Eye (tissue), 1 donor: ENCODE data around the gene PTPRN2.

ENCODE experiments used
- DNase-seq: peaks from one replicate; pipeline ENCODE4 v3.0.0-alpha.2; 2015

Gene PTPRN2

DNA sequence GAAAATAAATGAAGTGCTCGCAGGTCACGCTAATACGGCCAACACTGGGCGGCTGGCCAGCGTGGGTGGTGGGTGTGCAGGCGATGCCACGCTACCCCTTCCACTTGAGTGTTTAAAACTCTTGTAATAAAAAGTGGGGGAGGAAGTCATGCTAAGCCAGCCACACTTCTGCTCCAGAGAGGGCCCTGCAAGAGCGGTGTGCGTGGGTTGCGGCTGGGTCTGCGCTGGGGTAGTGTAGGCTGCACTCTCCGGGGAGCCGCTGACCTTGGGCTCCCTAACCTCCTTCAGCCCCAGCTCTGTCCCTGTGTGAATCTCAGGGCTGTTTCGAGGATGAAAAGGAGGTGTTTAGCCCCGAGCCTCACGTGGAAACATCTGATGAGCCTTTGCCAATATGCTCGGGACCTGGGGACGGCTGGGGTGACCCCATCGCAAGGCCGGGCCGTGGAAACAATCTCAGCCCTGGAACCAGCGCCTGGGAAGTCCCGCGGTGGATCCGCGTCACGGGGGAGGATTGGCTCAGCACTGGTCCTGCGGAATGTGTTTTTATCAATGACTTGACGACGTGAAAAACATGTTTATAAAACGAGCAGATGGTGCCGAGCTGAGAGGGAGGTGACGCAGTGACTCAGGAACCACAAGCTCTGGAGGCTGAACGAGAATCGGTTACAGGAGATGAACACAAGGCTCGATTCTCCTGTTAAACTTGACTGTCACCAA, 972.4 kb downstream of the PTPRN2 start:
- no peak for DNase-seq

DNA sequence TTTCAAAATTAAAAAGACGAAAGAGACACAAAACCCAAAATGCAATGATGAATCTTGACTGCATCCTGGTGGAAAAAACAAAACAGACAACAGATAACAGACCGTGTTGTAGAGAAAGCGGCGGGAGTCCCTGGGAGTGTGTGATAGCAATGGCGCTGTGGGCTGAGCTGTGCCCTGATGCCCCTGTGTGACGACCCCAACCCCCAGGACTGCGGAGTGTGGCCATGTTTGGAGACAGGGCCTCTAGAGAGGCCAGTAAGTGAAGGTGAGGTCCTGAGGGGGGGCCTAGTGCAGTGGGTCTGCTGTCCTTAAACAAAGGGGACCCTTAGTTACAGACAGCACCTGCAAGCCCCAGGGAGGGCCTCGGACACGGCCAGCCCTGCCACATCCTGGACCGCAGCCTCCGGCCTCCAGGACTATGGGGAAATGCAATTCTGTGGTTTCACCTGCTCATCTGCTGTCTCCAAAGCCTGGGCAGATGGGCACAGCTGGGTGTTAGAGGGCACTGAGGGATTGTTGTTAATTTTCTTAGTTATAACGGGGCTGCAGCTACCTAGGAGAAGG, 973.1 kb downstream of the PTPRN2 start:
- DNase-seq, result no peak

DNA sequence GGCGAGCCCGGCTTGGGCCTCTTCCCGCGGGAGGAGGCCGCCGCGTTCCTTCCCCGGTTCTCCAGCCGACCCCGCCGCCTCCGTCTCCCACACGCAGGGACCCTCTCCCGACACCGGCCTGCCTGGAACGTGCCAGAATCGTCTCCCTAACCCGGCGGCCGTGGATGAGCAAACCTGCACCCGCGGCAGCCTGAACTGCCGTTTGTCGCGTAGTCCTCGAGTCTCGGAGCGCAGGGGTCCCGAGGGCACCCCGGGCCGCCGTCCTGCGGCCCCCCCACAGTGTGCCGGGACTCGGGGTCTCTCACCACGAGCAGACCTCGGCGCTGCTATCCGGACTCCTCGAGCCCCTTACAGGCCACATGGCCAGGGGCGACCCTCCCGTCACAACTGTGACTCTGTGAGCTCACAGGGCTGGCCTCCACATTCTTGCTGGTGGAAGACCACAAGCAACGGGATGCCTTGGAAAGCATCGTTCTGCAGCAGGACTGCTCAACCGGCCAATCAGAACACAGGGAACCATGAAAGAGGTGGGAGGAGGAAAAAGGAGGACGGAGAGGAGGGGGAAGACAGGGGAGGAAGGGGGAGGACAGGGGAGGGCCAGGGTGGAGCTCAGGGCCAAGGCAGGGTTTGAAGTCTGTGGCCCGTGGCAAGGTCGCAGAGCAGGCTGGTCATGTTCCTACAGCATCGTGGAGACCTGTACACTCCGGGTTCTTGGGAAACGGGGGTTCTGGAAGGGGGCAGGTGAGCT, 973.9 kb downstream of the PTPRN2 start:
- peak; percentile 76 for DNase-seq

DNA sequence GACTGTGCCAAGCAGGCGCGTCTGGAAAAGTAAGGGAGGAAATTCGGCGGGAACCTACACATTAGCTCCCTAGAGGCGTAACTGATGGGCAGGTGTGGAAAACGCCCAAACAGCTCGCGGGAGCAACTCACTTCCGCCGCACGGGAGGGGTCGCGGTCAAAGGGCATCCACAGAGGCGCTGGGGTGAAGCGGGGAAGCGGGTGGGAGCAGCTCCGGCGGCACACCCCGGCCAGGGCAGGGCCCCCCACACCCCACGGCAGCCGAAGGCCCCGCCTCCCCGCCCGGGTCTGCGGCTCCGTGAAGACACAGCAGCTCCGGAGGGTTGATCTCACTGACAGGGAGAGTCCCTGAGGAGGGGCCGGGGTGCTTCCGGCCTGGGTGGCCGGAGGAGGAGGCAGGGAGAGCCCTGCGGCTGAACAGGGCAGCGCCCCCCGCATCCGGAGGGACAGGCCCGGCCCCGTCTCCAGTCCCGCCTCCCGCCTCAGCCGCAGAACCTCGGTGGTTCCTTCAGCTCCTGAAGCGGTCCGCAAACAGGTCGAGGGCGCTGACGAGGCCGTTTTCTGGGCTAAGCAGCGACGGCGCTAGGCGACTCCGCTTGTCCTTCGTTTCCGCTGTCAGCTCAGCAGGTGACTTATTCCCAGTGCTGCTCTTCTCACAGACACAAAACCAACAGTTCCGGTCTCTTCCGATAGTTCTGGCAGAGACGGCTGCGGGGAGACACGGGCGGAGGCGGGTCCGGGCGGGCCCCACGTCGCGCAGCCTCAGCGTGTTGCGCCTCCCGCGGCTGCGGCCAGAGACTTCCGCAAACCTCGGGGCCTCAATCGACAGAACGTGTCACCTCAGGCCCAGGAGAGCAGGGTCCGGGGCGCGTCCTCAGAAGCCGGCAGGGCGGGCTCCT, 974.7 kb downstream of the PTPRN2 start:
- peak; percentile 69 for DNase-seq

DNA sequence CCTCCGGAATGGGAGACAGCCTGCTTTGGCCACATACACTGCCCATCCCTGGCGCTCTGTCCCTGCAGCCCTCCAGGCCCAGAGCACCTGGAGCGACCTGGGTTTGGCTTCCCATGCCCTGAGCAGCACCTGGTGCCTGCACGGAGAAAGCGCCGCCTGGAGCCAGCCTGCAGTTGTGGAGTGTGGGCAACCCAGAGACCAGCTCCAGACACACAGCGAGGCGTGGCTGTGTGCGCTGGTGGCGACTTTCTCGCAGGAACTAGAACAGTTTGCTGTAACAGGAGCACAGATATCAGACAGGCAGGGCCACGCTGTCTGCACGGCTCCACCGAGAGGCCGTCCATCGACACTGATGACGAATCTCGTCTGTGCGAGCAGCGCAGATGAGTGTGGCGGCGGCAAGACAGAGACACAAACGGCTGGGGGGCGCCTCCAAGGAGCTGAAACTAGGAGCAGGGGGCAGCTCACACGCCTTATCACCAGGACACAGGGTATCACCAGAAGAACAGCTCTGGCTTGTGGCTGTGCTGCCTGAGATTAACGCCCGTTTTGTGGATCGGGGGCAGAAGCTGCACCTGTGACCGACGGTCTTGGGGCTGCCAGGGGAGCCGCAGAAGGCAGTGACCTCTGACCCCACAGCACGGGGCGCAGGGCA, 975.5 kb downstream of the PTPRN2 start:
- DNase-seq, result no peak

DNA sequence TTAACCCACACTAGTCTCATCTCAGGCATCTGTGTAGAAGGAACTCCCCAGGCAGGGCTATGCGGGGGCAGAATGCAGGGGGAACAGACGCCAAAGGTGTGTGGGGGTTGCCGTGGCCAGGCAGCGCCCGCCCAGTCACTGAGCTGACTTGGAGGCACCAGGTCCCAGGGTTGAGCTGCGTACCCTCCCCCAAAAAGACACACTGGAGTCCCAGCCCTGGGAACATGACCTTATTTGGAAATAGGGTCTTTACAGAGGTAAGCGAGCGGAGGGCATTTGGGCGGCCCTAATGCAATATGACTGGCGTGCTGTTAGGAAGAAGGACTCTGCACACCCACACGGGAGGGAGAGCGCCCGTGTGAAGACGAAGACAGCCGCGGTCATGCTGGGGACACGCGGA, 976.3 kb downstream of the PTPRN2 start:
- no peak for DNase-seq

DNA sequence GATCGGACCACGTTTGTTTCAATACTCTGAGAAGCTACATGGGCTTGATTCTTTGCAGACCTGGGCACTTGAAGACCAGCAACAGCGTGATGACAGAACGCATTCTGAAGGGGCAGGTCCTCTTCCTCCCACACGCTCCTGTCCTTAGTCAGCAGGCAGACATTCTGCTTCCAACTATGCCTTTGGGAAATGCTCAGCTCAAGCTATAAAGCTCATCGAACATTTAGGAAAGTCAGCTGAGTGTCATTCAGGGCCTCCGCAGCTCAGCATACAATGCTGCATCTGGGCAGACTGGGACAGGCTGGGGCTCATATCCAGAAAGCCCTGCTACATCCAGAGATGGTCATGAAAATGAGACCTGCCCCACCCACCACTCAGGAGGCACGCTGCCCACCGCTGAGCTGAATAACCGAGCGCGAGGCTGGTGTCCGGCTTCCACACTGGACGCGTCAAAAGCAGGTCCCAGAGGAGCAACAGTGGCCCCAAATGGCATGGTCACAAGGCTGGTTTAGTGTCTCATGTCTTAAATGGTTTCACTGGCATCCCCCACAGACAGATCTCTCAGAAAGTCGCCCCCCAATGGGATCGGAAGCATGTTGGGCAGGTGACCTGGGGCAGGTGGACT, 976.8 kb downstream of the PTPRN2 start:
- DNase-seq, result no peak

DNA sequence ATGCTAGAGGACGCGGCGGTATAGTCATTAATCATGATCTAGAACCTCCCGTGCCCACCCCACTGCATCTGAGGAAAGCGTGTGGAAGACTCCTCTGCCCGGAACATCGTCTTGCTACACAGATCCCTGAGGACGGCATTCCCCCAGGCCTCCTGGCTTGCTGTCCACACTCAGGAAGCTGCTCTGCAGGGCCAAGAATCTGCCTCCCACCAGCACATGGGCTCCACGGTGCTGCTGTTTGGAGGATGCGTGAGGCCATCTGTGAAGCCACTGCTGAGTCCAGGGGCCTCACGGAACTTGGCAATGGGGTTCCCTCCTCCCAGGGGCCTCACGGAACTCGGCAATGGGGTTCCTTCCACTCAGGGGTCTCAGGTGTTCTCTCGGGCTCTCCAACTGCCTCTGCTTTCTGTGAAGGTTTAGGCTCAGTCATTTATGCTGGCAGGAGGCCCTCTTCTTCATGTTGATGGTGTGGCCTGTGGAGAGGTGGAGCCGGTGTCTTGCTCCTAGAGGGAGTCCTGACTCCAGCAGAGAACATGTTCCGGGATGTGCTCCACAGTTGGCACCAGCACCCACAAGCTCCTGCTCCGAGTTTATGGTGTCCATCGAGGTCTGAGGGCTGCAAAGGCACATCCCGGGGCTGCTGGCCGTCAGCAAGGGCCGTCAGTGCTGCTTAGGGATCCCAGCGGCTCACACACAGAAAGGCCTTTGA, 977.5 kb downstream of the PTPRN2 start:
- no peak for DNase-seq

DNA sequence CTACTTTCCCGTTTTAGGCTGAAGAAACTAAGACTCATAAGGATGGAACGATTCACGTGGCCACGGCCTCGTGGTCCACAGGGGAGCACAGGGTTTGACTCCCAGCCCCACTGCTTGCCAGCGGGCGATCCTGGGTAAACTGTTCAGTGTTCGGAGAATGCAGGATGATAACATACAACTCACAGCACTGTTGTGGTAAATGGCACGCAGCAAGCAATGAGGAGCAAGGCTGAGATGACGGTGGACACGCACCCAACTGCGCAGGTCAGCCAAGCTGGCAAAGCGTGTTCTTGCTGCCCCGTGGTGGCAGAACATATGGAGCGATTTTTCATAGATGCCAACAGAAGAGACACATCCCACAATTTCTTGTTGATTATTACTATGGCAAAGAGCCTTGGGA, 978.1 kb downstream of the PTPRN2 start:
- DNase-seq, result no peak

DNA sequence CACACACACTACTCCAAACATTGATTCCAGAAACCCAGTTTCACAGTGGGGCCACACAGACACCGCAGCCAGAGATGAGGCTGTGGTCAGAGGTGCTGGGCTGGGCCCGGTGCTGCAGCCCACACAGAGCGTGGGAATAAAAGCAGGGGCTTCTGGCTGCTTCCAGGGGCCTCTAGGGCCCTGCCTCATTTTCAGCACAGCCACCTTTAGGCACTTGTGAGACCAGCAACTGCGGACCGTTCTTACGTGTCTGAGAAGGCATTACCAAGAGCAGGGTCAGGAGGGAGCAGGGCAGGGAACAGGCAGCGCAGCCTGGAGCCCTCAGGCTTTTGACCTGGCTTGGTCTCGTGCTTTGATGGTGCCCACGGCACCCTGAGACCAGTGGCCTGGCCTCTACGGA, 980.4 kb downstream of the PTPRN2 start:
- no peak for DNase-seq

DNA sequence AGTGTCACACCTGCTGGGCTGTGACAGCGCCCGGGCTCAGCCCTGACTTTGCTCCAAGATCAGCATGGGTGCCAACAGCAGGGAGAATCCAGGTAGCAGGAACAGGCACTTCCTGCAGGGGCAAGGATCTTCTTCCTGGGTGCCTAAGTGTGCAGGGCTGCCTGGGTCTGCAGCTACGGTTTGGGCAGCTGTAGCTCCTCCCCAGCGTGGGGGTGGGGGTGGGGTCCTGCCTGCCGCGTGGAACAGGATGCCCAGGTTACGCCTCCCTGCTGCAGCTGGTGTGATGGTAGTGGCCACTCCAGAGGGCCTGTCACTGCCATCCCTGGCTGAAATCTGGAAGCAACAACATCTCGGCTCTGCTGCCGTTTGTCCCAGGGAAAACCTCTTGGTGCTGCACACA, 981.5 kb downstream of the PTPRN2 start:
- DNase-seq, result no peak

DNA sequence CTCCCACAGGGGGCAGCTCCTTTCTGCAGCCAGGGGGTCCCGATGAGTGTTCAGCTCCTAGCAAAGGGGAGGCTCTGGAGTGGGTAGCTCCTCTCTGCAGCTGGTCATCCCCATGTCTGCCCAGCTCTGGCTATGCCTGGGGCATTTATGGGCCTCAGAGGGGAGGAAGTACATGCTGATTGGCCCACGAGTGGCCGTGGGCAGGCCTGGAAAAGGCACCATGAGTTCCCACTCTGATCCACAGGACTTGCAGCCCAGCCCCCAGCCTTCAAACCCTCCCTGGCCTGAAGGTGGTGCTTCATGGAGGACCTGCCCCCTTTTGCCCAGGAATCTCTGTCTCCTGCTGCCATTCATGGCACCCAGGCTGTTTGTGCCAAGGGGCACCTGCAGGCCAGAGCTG, 982.0 kb downstream of the PTPRN2 start:
- DNase-seq, result no peak

DNA sequence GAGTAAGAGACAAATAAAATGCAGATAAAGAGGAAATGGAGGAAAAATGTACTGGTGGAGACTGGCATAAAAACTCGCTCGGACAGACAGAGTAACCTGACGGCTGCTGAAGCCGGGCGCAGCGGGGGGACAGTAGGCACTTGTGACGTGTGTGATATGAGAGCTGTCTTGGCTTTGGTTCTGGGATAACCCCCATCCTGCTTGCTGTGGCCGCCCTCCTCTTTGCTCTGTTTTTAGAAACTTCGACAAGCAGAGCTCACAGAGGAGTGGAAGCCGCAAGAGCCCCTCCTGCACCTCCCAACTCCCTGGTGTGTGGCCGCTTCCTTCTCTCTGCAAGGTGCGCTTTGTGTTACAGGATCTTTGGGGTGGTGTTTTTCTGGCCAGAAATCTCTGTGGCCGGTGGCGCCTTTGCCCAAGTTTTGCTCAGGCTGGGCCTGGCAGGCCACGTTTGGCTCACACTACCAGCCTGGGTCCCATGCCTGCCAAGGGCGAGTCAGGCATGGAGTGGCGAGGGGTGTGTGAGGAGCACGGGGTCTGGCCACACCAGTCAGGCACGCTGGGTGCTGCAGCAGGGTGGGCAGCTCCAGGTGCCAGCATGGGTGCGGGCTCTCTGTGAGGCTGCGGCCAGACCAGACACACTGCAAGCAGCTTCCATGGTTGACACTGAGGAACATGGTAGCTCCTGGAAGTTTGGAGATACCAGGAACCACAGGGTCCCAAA, 982.8 kb downstream of the PTPRN2 start:
- DNase-seq, result no peak

DNA sequence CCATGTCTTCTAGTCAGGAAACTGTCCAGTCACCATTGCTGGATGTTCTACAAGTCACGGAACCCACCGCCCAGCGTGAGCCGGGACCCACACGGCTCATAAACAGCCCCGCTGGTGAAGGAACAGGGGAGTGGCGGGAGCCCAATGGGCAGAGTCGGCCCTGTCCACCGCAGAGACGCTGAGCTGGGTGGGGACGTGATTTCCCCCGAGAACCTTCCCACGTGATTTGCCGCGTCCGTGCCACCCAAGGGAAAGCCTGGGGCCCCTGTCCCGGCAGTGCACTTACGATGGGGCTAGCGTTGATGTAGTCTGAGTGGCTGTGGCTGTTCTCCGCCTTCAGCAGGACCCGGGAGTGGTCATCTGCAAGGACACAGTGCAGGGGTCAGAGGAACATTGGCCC, 983.9 kb downstream of the PTPRN2 start:
- no peak for DNase-seq

DNA sequence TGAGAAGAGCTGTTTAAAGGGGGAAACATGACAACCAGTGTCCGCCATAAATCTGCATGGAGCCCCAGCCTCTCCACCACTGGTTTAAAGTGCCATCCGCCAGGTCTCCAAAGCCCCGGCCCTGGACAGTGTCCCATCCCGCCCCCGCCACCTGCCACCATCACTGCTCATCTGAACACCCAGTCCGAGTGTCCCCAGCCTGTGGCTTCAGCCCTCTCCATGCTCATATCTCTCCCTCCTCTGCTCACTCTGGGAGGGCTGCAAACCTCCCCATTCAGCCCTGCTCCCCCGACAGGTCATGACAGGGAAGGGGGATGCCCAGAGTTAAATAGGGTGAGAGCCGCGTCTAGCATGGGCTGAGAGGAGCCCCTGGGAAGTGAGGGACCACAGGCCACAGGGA, 984.6 kb downstream of the PTPRN2 start:
- DNase-seq, result no peak

DNA sequence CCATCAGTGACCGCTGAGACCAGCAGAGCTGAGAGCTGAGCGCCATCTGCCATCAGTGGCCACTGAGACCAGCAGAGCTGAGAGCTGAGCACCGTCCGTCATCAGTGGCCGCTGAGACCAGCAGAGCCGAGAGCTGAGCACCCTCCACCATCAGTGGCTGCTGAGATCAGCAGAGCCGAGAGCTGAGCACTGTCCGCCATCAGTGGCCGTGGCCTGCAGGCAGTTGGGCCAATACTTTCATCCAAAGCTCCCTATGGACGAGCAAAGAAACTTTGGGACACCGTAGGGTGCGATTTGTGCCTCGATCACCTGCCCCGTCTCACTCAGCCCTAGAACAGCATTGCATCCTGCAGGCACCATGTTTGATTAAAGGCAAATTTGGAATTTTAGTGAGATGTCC, 985.0 kb downstream of the PTPRN2 start:
- DNase-seq, result no peak

DNA sequence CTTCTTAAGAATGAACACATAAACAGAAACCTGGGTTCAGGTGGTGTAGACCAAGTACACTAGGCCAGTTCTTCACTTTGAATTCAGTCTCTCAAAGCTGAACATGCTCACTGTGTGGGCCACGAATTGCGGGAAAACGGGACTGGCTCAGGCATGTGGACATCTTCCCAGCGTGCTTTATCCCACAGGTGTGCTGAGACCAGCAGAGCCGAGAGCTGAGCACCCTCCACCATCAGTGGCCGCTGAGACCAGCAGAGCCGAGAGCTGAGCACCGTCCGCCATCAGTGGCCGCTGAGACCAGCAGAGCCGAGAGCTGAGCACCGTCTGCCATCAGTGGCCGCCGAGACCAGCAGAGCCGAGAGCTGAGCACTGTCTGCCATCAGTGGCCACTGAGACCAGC, 985.5 kb downstream of the PTPRN2 start:
- no peak for DNase-seq

DNA sequence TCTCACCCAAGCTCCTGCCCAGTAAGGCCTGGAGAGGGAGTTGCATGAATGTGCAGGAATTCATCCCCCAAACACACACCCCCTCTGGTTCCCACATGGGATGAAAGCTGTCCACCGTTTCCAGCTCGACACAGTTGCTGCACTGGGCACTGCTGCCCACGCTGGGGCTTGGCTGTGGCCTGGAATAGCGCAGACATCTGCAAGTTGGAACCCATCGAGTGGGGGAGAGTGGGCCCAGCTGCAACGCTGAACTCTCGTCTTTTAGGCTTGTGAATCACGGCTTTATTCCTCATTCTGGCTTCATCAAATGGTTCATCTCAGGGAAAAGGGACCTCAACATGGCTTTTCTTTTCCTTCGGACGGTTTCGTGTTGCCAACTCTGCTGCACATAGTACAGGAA, 986.1 kb downstream of the PTPRN2 start:
- DNase-seq, result no peak

DNA sequence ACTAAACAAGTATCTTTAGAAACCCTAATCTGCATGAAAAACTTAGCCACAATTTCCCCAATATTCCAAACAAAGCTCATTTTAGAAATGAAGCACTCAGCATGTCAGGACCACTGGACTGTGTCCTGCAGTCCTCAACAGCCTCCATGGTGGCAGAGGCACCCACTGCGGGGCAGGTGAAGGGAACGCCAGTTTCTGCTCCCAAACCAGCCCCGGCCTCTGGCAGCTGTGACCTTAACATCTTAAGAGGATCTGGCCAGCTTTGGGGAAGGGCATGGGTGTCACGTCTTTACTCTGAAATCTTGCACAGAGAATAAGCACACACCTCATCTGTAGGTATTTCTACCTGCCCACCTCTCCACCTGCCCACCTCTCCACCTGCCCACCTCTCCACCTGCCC, 988.1 kb downstream of the PTPRN2 start:
- DNase-seq, result no peak

DNA sequence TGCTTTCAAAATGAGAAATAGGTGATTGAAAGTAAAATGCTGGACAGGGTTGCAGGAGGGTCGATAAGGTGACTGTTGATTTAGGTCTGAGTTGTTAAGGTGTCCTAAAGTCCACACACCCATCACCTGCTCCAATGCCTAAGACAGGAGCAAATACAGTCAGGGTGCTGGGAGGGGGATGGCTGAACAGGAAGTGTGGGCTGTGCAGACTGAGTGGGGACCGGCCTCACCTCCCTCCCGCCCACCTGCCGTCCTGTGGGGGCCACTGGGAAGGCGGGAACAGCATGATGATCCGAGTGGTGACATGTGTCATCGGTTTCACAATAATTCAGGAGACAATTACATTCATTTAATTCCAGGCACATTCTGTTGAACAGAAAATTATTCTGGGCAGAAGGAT, 990.1 kb downstream of the PTPRN2 start:
- DNase-seq, result no peak

DNA sequence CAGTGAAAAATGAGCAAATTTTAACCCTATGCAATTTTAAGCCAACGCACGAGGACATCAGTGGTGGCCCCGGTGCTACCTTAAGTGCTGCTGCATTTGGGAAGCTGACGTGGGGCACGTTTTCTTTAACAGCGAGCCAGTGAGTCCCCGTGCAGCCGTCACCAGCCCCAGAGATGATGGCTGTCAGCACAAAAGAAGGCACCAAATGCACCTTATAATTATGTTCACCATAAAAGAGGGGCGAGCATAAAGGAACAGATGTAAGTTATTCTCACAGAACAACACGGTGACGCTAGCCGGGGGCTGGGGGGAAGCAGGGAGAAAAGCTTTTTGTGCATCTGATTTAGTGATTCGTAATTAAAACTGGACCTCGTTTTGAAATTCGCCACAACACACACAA, 990.7 kb downstream of the PTPRN2 start:
- DNase-seq, result no peak
